ENCODE results near the gene CCL19.

Gene CCL19

DNA sequence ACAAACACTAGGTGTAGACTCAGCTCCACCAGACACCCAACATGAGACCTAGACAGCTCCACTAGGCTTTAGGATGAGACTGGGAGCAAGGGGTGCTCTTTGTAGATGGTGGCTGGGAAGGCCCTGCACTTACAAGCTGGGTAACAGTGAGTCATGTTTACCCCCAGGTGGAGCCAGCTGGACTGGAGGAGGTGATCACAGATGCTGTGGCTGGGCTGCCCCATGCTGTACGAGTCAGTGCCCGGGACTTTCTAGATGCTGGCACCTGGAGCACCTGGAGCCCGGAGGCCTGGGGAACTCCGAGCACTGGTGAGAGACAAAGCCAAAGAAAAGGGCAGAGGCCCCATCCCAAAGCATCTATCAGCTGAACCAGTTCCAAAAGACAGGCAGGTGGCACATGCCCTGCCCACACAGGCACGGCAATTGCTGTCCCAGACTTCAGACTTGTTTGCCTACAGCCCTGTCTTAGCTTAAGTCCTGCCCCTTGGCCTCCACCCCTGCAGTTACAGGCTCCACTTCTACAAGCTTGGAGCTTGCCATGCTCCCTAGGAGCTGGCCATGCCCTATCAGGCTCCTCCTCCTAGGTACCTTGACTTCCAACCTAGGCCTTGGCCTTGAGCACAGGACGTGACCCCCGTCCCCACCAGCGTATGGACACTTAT, 31.4 kb downstream of the CCL19 start:
- DNase-seq, result no peak

DNA sequence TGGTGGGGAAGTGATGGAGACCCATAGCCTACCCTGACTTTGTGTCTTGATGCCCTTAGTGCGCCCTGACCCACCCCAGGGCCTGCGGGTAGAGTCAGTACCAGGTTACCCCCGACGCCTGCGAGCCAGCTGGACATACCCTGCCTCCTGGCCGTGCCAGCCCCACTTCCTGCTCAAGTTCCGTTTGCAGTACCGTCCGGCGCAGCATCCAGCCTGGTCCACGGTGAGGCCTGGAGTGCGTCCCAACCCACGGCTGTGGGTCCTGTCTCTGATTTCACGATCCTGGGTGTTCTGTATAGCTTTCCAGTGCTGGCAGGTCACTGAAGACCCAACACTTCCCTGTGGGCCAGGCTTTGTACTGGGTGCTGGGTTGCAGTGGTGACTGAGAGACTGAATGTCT, 32.6 kb downstream of the CCL19 start:
- DNase-seq, result no peak

DNA sequence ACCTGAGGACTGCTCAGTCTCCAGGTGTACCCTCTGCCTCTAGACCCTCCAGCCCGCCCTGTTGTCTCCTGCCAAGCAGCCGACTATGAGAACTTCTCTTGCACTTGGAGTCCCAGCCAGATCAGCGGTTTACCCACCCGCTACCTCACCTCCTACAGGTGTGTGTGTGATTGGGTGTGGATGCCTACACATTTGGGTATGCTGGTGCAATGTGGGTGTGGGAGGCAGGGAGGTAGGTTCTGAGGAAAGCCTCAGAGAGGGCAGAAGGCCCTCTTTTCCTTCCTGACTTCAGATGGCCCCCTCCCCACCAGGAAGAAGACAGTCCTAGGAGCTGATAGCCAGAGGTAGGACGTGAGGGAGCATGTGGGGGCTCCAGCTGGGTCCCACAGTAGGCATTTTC, 34.1 kb downstream of the CCL19 start:
- no peak for DNase-seq

DNA sequence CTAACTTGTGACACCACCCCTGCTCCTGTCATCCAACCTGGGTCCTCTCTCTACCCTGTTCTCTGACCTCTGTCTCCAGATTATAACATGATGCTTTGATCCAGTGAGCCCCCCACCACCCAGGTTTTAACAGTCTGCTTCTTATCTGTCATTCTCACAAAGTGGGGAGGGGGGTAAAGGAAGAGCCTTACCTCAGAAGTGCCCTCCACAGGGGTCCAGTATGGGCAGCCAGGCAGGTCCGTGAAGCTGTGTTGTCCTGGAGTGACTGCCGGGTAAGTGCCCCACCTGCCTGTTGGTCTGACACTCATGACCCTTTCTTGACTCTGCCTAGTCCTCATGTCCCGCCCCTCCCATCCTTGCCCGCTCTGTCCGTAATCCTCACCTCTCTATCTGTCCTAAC, 35.7 kb downstream of the CCL19 start:
- DNase-seq, result no peak

DNA sequence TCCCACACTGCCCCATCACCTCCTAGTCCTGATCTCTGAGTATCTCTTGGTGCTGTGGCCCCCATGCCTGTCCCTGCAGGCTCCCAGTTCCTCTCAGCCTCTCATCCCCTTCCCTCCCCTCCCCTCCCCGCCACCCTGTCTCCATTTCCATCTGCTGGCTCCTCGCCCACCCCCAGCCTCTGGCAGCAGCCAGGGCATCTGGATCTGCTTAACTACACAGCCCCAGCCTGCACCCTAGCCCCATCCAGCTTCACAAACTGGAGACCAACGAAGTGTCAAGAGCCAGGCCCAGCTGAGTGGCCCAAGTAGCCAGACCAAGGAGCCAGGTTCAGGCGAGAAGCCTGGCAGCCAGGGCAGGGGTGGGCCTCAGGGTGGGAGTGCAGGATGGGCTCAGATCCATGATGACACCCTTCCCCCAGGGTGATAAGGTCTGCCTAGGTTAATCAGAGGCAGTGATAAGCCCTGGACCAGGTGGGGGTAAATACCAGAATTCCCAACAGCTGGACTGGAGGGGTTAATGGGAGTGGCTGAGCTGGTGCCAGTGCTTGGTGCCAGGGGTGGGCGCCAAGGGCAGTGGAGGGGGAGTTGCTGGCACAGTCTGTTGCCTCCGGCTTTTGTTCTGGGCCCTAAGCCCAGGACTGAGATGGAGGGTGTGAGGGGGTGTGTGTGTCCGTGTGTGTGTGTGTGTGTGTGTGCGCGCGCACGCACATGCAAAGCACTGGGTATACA, 36.6 kb downstream of the CCL19 start:
- DNase-seq, result no peak

DNA sequence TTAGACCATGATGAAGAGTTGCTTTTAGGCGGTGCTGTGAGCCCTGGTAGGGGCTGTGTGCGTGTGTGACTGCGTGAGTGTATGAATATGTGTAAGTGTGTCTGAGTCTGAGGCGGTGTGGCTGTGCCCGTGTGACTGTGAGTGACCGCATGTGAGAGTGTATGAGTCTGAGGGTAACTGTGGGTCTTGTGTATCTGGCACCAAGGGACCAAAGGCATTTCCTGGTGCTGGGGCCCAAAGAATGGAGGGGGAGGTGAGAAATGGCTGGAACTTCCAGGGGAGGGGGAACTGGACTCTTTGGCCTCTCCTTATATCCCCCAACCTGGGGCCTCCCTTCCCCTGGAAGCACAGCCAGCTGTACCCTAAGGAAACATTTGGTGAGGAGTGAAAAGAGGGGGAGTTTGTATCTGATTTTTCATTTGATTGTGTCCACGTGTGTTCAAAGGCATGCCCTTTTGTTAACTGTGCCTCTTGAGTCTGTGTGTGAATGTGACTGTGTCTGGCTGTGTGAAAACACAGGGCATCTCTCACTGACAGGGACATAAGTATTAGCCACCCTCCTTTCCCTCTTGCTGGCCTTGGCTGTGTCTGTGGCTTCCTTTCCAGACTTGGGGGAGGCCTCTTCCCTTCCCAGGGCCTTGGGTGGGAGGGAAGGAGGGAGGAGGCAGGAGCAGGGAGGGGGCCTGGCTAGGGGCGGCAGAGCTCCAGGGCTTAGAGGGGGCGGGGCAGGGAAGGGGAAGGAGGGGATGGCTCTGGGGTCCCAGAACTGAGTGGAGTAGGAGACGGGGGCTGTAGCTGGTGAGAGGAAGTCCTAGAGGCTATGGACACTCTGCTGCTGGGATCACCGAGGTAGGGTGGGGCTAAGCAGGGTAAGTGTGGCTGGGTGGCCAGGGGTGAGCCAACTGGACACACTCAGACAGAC, 37.7 kb downstream of the CCL19 start:
- no peak for DNase-seq

DNA sequence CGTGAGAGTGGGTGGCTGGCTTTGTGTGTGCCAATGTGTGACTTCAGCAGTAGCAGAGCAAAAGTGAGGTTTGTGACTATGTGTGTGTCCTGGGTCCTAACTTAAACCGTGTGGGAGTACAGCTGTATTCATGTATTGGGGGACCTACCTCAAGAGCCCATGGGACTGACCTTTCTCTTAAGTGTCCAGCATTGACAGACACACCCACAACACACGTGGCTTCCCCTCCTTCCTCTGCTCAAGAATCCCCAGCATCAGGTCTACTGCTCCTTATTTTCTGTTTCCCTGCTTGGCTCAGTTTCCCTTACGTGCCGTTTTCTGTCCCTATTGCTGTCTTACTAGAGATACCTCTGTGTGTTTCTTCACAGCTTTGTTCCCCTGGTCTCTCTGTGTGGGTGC, 38.5 kb downstream of the CCL19 start:
- DNase-seq, result no peak

DNA sequence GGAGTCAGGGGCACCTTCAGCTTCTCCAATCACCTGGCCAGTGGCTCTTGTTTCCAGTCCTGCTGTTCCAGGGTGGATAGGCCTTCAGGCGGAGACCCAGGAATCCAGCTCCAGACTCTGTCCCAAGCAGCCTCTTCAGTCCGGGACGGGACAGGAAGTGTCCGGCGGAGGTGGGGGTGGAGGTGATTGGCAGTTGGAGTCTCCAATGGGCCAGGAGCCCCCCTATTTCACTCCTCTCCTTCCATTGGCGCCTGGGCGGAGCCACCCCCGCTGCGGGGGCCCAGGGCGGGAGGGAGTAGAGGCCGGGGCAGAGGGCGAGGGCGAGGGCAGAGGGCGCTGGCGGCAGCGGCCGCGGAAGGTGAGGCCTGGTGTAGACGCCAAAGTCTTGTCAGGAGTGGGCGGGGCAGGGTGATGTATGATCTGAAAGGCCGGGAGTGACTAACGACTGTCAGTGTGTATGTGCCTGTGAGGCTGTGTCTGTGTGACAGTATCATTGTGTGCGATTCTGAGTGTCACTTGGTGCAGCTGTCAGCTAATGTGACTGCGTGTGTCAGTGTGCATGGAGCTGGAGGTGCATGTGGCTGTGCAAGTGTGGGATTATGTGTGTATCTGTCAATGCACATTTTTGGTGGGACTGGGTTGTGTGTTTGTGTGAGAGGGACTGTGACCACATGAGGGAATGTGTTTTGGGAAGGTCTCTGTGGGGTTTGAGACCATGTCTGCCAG, 39.0 kb downstream of the CCL19 start, which contains the start of gene IL11RA:
Gene IL11RA (plus strand): TSS at position 310 of the 726 bp plus-strand sequence. CDS start 3,033 bp downstream, outside the sequence.
- peak; percentile 45 to 49 for DNase-seq

DNA sequence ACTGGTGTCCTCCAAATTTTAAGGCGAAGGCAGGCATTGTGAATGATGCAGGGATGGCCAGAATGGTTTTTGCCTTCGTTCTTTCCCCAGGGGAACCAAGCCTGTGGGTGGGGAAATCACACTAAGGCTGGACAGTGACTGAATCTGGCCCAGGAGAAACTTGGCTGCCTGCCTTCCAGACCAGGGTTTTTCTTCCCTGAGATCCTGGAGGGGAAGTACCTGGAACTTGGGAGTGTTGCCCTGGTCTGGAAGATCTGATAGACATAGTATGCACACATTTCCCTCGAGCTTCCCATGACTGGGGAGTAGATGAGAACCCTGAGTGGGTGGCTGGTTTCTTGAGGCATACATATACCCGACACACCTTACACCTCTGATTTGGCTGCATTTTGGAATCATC, 39.8 kb downstream of the CCL19 start:
- DNase-seq, result no peak

DNA sequence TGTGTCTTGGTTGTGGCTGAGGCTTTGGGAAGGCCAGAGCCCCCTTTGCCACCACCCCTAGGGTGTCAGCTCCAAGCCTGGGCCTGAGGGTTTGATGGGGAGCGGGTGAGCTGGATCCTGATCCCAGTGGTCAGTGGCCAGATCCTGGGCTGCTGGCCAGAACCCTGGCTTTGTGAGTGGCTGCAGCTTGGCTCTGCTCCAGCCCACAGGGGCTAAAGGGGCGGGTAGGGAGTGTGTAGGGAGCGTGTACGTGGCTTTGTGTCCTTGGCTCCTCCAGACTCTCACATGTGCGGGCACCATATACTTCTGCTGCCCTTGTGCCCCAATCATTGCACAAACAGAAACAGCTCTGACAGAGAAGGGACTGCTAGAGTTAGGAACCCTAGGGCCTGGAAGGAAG, 40.3 kb downstream of the CCL19 start:
- no peak for DNase-seq

DNA sequence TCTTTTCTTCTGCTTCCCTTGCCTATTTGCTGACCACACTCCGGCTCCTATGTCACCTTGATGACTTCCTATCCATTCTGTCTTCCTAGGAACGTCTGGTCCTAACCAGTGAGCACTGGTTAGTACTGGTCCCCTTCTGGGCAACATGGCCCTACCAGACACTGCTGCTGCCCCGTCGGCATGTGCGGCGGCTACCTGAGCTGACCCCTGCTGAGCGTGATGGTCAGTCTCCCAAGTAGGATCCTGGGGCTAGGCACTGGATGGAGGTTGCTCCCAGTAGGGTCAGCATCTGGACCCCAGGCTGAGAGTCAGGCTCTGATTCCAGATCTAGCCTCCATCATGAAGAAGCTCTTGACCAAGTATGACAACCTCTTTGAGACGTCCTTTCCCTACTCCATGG, 42.4 kb downstream of the CCL19 start:
- no peak for DNase-seq

DNA sequence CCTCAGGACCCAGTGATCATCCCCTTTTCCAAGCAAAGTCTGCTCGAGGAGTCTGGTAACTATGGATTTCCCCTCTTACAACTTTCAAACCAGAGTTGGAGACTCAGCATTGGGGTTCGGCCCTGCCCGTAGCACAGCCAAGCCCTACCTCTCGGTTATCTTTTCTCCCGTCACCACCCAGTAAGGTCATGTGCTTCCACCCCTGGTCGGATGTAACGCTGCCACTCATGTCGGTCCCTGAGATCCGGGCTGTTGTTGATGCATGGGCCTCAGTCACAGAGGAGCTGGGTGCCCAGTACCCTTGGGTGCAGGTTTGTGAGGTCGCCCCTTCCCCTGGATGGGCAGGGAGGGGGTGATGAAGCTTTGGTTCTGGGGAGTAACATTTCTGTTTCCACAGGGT, 43.4 kb downstream of the CCL19 start:
- no peak for DNase-seq

DNA sequence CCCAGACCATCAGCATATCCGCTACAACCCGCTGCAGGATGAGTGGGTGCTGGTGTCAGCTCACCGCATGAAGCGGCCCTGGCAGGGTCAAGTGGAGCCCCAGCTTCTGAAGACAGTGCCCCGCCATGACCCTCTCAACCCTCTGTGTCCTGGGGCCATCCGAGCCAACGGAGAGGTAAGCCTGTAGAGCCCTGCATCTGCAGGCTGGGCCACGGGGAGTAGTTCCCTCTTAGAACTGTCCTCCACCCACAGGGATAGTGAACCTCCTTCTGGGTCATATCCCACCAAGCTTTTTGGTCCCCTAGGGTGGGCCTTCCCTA, 44.0 kb downstream of the CCL19 start:
- DNase-seq, result no peak

DNA sequence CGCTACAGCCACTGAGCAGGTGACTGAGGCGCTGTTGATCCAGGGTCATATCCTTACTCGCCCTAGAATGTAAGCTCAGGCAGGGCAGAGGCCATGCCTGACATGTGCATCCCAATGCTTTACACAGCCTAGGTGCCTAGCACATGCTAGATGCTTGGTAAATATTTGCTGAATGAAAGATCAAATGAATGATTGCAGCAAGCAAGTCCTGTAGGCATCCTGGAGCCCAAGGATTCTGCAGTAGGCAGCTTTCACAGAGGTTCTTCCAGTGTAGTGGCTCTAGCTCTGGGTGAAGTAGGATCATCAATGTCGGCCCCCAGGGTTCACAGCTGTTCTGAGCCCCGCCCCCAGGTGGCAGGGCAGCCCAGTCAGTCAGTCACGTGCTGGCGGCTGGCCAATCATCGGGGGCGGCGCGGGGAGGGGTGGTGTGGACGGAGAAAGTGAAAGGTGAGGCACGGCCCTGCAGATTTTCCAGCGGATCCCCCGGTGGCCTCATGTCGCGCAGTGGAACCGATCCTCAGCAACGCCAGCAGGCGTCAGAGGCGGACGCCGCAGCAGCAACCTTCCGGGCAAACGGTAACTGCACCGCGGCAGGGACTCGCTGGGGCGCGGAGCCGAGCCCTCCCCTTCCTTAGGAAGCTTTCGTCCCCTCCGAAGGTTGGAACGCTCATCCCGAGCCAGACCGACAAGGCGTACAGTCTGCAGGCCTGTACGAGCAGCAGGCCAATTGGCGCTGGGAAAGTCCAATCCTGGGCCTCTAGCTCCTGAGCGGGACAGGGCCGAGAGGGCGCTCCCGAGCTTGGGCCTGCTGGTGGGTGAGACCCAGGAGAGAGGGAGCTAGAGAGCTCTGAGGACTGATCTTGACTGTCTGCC, 44.6 kb downstream of the CCL19 start, which contains the start of gene GALT:
Gene GALT (plus strand): TSS at position 465 of the 873 bp plus-strand sequence. CDS start 30 bp downstream, at position 495.
- DNase-seq, result peak; percentile 97 to 98

DNA sequence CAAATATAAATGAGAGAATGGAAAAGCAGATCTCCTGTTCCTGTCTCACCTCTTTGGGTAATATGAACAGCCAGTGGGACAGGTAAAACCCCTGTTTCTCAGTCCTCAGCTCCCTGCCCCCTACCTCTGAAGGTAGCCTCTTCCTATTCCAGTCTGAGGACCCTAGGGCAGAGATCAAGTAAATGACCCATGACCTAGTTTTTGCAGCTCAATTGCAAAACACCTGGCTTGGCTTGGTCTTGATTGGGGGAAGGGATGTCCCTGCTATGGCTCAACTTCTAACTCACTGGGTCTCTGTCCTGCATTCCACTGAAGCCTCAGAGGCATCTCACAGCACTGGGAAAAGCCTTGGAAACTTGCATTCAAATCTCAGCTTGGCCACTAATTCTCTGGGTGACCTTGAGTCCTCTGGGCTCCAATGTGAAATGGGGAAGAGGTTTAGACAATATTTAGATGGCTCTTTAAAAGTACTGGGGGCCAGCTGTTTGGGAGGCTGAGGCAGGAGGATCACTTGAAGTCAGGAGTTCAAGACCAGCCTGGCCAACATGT, 46.2 kb downstream of the CCL19 start:
- DNase-seq, result no peak

DNA sequence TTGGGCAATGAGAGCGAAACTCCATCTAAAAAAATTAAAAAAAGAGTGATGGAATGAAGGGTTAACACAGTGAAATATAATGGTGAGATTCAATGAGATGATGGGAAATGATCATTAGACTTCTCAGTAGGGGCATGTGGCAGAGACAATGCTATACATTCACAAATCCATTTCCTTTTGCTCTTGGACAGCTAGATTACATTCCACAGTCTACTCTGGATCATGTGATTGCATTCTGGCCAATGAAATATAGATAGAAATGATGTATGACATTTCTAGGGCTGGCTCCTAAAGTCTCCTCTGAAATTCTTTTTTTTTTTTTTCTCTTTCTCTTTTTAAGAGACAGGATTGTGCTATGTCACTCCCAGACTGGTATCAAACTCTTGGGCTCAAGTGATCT, 48.4 kb downstream of the CCL19 start:
- no peak for DNase-seq
